Right kidney (tissue), 1 donor: ENCODE data around the gene MT1X.
A peak's percentile ranks its signal among the peaks of the same experiment; 100 is the strongest.
"Not testable (repeated sequence)": the region's sequence is repeated elsewhere in the genome, so short reads cannot be mapped to it uniquely, and the experiment has no call there.

Experiments used
- DNase-seq: peaks from one replicate; pipeline ENCODE4 v3.0.0-alpha.2; 2016

MT1X gene

GRCh38 chr16:56710181-56710737, 28.0 kb downstream of the MT1X start:
- DNase-seq = no peak

GRCh38 chr16:56711862-56712261, 29.6 kb downstream of the MT1X start:
- DNase-seq = no peak

GRCh38 chr16:56713794-56714193, 31.5 kb downstream of the MT1X start:
- DNase-seq = no peak

- DNase-seq = no peak
Observed at GRCh38 chr16:56715126-56715525, 32.9 kb downstream of the MT1X start.

- DNase-seq = no peak
Observed at GRCh38 chr16:56716761-56717160, 34.5 kb downstream of the MT1X start.

GRCh38 chr16:56717532-56717931, 35.3 kb downstream of the MT1X start:
- DNase-seq = not testable (repeated sequence)

GRCh38 chr16:56722200-56722842, 40.1 kb downstream of the MT1X start:
- no peak for DNase-seq

GRCh38 chr16:56724191-56724590, 41.9 kb downstream of the MT1X start:
- DNase-seq = no peak

- DNase-seq = no peak
Observed at GRCh38 chr16:56726283-56726682, 44.0 kb downstream of the MT1X start.

GRCh38 chr16:56726926-56727325, 44.7 kb downstream of the MT1X start:
- DNase-seq = no peak

GRCh38 chr16:56728027-56728426, 45.8 kb downstream of the MT1X start:
- no peak for DNase-seq

- DNase-seq = no peak
Observed at GRCh38 chr16:56728980-56729734, 46.9 kb downstream of the MT1X start.

- DNase-seq = peak; percentile 89
Observed at GRCh38 chr16:56729735-56730662, 47.7 kb downstream of the MT1X start, which contains the start of gene NUP93. Gene NUP93, plus strand, starts transcription at chr16:56730129. Its CDS starts 18,119 bp downstream, at chr16:56748248.

- no peak for DNase-seq
Observed at GRCh38 chr16:56732366-56732765, 50.1 kb downstream of the MT1X start.

GRCh38 chr16:56732832-56733231, 50.6 kb downstream of the MT1X start:
- DNase-seq = no peak
